HG03175 (cell line): Measurements from ENCODE around the gene ARHGEF40.

Source experiments
- ATAC-seq: cut with Tn5 transposase; IDR thresholded peaks from one replicate; pipeline ENCODE4 v1.9.1; 2021; ENCODE audit warnings: mild to moderate bottlenecking, moderate library complexity; ENCODE audit not compliant: unreplicated experiment

Gene ARHGEF40

GRCh38 chr14:21058903-21059302, 11.2 kb upstream of the ARHGEF40 start:
- no peak for ATAC-seq

DNA sequence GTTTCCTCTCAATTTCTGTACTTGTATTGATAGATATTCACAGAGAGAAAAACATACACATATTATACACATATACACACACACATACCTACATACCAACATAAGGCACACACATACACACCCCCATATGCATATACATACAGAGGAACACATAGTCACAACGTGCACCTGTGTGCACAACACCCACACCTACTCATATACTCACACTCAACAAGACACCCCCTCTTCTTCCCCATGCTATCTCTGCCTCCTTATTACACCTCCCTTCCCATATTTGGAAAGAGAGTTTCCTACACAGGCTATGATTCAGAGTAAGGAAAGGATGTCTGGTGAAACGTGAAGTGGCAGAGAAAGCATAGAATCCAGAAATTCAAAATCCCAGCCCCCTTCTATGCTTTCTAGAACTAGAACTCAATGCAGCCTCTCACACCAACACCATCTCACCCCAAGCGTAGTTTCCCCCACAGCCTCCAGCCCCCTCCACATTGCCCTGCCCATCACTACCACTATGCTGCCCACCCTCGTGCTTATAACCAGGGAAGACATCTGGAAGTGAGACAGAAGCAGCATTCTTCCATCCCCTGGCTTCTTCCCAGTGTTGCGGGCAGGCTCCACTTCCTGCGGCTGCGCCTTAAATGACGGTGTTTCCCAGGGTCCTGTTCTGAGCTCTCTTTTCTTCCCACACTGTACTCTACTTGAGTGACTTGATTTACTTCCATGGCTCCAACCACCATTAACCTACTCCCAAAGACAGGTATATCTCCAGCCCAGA, 10.1 kb upstream of the ARHGEF40 start:
- ATAC-seq = no peak

DNA sequence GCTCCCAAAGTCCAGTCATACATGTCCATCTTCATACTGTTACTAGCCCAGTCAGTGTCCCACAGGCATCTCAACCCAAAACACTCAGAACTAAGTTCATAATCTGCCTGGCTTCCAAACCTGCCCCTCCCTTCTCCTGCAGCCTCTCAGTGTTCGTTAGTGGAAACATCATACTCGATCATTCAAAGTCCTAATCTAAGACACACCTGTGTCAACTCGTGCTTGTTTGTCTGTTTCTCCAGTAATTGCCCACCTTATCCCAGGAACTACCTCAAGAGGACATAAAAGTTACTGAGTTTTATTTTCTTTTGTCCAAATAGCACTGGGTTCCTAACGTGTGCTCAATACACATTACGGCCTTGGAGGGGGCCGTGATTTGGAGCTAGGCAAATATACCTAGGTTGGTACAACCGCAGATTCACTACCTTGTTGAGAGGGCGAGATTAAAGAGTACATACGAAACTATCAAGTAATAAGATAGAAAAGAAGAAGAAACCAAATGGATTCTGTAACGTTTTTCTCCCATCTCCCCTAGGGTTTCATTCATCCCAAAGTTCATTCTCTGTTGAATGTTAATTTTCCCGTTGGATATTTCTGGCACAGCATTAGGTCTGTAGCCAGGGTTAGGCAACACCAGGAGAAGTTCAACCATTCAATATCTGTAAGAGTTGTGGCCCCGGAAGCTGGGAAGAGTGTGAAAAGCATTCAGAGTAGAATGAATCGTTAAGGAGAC, 9.3 kb upstream of the ARHGEF40 start:
- no peak for ATAC-seq

DNA sequence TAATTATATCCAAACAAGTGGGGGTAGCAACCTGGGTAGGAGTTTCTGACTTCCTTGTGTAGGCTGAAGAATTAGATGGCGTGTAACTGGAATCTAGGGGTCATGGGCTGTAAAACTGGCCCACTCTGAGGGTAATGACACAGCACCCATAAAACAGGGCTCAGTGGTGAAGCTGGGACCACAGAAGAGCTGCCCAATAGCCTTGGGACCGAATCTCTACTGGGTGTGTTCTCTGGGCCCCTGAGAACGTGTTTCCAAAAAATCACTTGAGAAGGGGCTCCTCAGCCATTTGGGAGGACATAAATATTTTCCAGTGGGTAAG, 8.8 kb upstream of the ARHGEF40 start:
- ATAC-seq = no peak

DNA sequence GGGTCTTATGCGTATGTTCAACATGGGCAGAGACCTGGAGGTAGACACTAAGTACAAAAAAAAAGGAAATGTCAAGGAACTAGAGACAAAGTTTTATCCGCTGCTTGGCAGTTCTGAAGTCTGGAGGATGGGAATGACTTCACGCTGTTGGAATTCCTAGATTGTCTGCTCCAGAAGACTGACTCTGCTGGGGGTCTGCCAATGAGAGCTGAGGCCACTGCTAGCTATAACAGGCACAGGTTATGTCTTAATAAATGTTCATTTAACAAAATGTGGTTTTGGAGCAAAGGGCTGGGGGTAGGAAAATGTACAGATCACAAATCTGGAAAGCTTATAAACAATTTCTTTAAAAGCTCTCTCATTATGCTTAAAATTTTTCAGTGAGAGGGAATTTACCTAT, 6.6 kb upstream of the ARHGEF40 start:
- ATAC-seq = no peak

DNA sequence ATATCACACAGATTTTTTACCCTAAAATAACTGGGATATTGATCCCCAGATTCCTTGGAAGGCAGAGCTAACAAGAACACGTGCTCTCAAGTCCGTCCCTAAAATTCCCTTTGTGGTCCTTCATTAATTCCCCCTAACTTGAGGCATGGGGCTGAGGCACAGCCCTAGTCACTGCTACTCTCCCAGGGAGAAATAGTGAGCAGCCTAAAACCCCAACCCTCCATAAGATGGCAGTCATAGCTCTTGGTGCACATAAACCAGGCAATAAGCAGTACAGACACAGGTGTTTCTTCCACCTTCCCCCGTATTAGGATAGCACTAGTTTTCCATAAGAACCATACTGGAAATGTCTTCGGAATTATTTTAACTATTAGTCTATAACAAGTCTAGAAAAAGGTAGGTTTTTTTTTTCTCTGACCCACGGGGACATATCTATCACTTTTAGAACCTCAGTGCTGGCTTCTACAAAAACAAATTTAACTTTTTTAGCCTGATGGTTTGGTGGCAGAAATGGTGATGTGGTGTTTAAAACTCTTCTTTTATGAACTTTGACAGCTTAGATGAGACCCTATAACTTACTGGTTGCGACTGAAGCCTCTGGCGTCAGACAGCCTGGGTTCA, 3.1 kb upstream of the ARHGEF40 start:
- no peak for ATAC-seq

- no peak for ATAC-seq
Measured at GRCh38 chr14:21068521-21069387, 1.4 kb upstream of the ARHGEF40 start.

DNA sequence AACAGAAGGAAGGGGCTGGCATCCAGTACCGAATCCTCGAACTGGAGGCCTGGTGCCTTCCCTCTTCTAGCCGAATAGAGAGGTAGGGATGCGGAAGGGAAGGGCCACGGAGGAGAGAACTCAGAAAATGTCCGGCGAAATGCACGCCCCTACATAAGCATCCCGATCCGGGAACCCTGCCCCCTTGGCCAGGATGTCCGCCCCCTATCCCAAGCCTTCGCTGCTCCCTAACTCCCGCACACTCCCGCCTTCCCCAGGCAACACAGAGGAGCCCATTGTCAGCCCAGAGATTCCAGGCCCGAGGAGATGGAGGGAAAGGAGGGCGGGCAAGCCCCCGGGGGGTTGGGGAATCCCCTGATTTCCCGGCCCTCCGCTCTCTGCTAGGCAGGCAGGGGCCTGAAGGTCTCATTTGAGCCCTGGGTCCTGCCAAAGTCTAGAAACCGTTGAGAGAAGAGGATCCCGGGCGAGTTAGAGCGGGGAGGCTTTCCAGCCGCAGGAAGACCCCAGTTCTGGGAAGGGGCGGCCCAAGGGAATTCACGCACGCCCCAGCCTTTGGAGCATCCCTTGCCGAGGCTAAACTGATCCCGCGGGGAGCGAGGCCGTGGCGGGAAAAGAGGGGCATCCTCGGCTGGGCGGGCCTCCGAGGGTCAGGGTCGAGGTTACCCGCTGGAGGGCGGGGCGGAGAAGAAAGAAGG, 569 bp upstream of the ARHGEF40 start:
- no peak for ATAC-seq

- ATAC-seq = peak; percentile 22
Measured at GRCh38 chr14:21070610-21071224, 613 bp downstream of the ARHGEF40 start.

DNA sequence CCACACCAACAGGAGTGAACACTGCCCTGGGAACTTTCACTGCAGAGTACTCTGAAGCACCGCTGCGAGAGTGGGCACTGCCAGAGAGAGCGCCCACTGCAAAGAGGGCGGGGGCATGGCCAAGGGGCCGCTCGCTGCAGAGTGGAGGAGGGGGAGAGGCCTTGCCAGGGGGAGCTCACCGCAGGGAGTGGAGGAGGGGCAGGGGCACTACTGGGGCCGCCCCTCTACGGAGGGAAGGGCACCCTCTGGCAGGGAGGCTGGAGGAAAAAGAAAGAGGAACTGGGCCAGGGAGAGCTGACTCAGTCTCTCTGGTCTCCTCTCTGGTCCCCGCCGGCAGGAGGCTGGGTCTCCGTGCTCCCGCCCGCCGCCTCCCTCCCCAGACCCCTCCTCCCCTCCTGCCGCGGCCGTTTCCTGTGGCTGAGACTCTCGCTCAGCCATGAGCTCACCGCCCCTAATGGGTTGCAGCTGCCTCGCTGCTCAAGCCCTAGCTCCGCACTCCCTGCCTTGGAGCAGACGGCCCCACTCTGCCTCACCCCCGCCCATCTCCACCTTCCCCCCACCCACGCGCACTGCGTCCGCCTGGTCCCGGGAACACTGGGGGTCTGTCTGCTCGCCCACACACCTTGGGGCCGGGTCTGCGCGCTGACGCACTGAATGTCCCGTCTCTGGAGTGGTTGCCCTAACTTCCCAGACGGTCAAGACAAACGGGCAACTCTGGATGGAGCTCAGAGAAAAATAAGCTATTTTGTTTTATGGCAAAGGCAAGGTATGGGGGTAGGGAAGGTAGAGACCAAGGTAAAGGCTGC, 1.3 kb downstream of the ARHGEF40 start:
- peak; percentile 67 for ATAC-seq

GRCh38 chr14:21072031-21072473, 1.9 kb downstream of the ARHGEF40 start:
- ATAC-seq = no peak

GRCh38 chr14:21072781-21073339, 2.8 kb downstream of the ARHGEF40 start:
- no peak for ATAC-seq

DNA sequence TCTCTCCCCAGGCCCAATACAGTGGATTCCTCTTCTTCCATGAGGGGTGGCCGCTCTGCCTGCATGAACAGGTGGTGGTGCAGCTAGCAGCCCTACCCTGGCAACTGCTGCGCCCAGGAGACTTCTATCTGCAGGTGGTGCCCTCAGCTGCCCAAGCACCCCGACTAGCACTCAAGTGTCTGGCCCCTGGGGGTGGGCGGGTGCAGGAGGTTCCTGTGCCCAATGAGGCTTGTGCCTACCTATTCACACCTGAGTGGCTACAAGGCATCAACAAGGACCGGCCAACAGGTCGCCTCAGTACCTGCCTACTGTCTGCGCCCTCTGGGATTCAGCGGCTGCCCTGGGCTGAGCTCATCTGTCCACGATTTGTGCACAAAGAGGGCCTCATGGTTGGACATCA, 3.8 kb downstream of the ARHGEF40 start:
- ATAC-seq = no peak

DNA sequence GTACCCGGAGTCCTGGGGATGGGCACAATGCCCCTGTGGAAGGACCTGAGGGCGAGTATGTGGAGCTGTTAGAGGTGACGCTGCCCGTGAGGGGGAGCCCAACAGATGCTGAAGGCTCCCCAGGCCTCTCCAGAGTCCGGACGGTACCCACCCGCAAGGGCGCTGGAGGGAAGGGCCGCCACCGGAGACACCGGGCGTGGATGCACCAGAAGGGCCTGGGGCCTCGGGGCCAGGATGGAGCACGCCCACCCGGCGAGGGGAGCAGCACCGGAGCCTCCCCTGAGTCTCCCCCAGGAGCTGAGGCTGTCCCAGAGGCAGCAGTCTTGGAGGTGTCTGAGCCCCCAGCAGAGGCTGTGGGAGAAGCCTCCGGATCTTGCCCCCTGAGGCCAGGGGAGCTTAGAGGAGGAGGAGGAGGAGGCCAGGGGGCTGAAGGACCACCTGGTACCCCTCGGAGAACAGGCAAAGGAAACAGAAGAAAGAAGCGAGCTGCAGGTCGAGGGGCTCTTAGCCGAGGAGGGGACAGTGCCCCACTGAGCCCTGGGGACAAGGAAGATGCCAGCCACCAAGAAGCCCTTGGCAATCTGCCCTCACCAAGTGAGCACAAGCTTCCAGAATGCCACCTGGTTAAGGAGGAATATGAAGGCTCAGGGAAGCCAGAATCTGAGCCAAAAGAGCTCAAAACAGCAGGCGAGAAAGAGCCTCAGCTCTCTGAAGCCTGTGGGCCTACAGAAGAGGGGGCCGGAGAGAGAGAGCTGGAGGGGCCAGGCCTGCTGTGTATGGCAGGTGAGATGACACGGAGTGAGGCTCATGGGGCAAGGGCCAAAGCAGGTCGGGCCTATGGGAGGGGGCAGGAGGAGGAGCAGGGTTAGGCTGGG, 4.5 kb downstream of the ARHGEF40 start:
- ATAC-seq = no peak

DNA sequence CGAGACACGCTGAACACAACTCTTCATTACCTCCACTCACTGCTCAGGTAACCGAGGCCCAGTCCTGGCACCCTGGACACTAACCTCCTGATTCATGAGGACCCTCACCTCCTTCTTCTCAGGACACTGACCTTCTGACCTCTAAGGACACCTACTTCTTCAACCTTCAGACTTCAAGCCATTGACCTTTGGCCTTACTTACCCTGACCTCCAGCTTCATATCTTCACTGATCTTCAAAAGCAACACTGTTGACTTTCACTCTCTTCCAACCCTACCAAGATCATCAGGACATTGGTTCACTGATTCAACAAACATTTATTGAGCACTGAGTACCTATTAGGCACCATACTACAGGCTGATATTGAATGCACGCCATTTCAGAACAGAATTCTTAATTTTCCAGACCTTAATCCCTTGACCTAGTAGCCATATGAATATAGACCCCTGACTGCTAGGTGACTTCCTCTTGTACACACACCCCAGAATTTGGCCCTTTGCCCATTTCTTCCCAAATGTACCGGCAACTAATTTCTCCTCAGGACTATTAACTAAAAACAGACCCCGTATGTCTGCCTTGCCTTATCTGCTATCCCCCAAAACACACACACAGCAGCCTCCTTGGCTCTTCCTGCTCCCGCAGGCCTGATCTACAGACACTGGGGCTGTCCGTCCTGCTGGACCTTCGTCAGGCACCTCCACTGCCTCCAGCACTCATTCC, 5.8 kb downstream of the ARHGEF40 start:
- ATAC-seq = no peak

GRCh38 chr14:21077672-21078071, 7.6 kb downstream of the ARHGEF40 start:
- ATAC-seq = no peak

DNA sequence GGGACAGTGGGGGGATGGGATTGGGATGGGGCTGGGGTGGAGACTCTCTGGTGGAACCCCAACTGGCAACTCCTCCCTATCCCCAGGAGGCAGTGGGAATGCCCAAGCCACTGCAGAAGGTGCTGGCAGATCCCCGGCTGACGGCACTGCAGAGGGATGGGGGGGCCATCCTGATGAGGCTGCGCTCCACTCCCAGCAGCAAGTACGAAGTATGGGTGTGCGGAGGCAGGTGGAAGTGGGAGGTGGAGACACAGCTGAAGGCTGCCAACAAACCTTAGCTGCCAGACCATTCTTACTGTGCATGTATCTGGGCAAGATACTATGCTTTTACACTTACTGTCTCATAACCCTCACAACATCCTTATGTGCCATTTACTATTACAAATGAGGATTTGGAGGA, 8.2 kb downstream of the ARHGEF40 start:
- ATAC-seq = no peak
